GM11168 (cell line): ENCODE data around the gene SPATA31C1.
"Not testable (repeated sequence)": the region's sequence is repeated elsewhere in the genome, so short reads cannot be mapped to it uniquely, and the experiment has no call there.

Experiments used
- in situ Hi-C: fragments of 300-500 bp; cut with MboI; formaldehyde crosslinking; loops from one replicate; pipeline ENCODE4 v1.12.0; 2022; ENCODE audit warnings: low sequenced_read_pairs; ENCODE audit not compliant: unreplicated experiment

SPATA31C1 gene

GRCh38 chr9:87886210-87886932, 31.4 kb upstream of the SPATA31C1 start:
- in situ Hi-C loops = no loop called here

- in situ Hi-C loops = no loop called here
Observed at GRCh38 chr9:87886933-87887505, 30.7 kb upstream of the SPATA31C1 start.

GRCh38 chr9:87887661-87888480, 29.9 kb upstream of the SPATA31C1 start:
- in situ Hi-C loops = no loop called here

GRCh38 chr9:87888501-87888900, 29.3 kb upstream of the SPATA31C1 start:
- in situ Hi-C loops = no loop called here

GRCh38 chr9:87889065-87889881, 28.5 kb upstream of the SPATA31C1 start:
- in situ Hi-C loops = no loop called here

- in situ Hi-C loops = no loop called here
Observed at GRCh38 chr9:87889882-87890252, 27.9 kb upstream of the SPATA31C1 start.

GRCh38 chr9:87890837-87891236, 26.9 kb upstream of the SPATA31C1 start:
- in situ Hi-C loops = no loop called here

GRCh38 chr9:87891754-87892153, 26.0 kb upstream of the SPATA31C1 start:
- in situ Hi-C loops = no loop called here

- in situ Hi-C loops = no loop called here
Observed at GRCh38 chr9:87892956-87893355, 24.8 kb upstream of the SPATA31C1 start.

- in situ Hi-C loops = no loop called here
Observed at GRCh38 chr9:87894998-87895625, 22.6 kb upstream of the SPATA31C1 start.

- in situ Hi-C loops = no loop called here
Observed at GRCh38 chr9:87896891-87897290, 20.9 kb upstream of the SPATA31C1 start.

GRCh38 chr9:87898151-87898550, 19.6 kb upstream of the SPATA31C1 start:
- in situ Hi-C loops = no loop called here

- in situ Hi-C loops = not testable (repeated sequence)
Observed at GRCh38 chr9:87902371-87902770, 15.4 kb upstream of the SPATA31C1 start.

- in situ Hi-C loops = loop anchor here (10.0 kb wide), 1 partner anchor 225 kb away; the partner anchor contains the start of gene SPATA31C2
Observed at GRCh38 chr9:87909310-87910041, 8.3 kb upstream of the SPATA31C1 start.

GRCh38 chr9:87910821-87911220, 6.9 kb upstream of the SPATA31C1 start:
- in situ Hi-C loops = loop anchor here (10.0 kb wide), 1 partner anchor 224 kb away; the partner anchor contains the start of gene SPATA31C2

- in situ Hi-C loops = loop anchor here (10.0 kb wide), 1 partner anchor 216 kb away; the partner anchor contains the start of gene SPATA31C2
Observed at GRCh38 chr9:87919013-87919412, 1.3 kb downstream of the SPATA31C1 start.

- in situ Hi-C loops = not testable (repeated sequence)
Observed at GRCh38 chr9:87921561-87921960, 3.8 kb downstream of the SPATA31C1 start.

- in situ Hi-C loops = not testable (repeated sequence)
Observed at GRCh38 chr9:87923012-87923411, 5.2 kb downstream of the SPATA31C1 start.

GRCh38 chr9:87924851-87925250, 7.1 kb downstream of the SPATA31C1 start:
- in situ Hi-C loops = not testable (repeated sequence)
